ENCODE measurements around the gene PALLD.

The PALLD gene

DNA sequence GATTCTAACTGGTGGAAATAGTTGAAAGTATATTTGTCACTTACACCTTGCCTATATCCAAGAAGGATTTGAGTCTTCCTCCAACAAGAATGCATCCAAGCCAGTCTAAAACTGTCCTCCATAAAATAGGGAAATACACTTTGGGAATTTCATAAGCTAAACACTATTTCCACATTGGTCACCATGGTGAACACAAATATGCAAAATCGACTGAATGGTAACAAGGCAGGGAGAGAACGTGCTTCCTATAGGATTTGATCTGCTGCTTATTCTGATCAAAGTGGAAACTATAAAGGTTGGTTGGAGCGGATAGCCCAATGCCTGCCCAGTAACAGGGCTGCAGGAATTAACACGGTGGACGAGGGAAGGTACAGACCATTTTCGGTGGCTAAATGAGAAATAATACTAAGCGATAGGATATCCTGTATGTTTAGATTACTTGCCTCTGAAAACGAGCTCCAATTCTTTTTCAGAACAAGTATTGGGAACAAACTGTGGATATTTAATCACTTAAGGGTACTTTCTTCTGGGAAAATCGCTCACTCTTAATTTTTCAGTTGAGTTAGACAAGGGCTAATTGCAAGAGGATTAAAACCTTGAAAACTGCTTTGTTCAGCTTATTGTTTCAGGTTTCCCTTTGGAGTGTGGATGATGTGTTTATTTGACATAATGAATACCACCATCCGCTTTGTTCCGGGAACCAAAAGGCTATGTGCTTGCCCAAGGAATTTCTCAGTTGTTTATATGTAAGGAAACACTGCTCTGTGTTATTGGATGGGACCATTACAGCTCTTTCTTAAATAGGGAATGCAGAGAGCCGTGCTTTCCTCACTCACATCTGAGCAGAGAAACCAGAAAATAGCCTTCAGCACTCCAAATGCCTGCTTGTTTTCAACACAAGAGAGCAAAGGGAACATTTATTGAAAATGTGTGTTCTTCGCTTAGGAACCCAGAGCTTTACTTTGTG is 318.8 kb downstream of the PALLD start:
- TF ChIP-seq GATA3 (IDR thresholded peaks at IDR 0.05; ENCODE audit: low read depth, low read length) (no peak), GATA2 (IDR thresholded peaks at IDR 0.05; ENCODE audit: low read depth, low read length) (no peak)

DNA sequence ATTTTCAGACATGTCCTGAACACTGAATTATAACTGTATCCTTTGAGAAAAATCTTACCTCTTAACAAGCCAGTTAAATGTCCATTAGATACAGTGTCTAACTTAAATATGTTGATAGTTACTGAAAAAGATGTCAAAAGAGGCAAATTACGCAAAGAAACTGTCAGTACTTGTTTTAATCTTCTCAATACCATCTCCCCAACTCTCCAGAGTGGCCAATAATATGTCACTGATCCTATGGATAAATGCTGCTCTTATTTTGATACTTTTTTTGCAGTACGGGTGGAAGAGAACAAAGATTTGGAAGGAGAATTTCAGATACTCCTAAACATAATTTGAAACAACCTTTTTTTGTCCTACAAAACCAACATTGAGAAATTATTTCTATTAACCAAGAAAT is 320.5 kb downstream of the PALLD start:
- TF ChIP-seq GATA2 (IDR thresholded peaks at IDR 0.05; ENCODE audit: low read depth, low read length) (no peak), GATA3 (IDR thresholded peaks at IDR 0.05; ENCODE audit: low read depth, low read length) (no peak)

DNA sequence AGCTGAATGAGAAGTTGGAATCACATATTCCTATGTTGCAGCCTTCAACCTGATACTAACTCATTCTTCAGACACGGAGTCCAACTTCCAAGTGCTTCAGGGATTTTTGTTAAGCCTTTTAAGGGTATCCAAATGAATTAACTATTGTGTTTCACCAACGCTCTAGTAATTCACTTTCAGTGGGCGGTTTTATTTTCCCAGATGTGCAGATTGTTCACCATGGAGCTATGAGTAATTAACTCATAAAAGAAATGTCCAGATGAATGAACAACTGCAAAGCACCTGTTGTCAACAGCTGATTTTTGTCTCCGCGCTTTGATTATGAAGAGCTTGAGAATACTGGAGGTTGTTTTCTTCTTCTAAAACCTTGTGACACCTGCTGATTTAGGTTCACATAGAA is 325.6 kb downstream of the PALLD start:
- TF ChIP-seq GATA2 (IDR thresholded peaks at IDR 0.05; ENCODE audit: low read depth, low read length) (no peak), GATA3 (IDR thresholded peaks at IDR 0.05; ENCODE audit: low read depth, low read length) (no peak)

DNA sequence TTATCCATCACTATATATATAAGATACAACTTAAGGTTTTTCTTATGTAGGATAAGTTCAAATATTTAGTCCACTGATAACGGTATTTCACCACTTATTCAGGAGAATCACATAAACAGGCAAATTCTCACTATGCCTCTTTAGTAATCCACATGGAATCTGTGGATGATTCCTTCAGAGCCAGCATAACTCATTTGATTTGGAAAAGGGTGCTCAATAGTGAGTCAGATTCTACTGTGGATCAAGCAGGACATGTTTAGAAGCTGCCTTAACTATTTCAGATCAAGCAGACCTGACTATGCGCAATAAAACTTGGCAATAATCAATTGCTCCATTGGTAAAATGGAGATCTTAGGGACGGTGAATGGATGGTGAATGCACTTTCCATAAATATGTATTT is 329.1 kb downstream of the PALLD start:
- no peak for TF ChIP-seq GATA2 (IDR thresholded peaks at IDR 0.05; ENCODE audit: low read depth, low read length)
- TF ChIP-seq GATA3 (IDR thresholded peaks at IDR 0.05; ENCODE audit: low read depth, low read length), result no peak

DNA sequence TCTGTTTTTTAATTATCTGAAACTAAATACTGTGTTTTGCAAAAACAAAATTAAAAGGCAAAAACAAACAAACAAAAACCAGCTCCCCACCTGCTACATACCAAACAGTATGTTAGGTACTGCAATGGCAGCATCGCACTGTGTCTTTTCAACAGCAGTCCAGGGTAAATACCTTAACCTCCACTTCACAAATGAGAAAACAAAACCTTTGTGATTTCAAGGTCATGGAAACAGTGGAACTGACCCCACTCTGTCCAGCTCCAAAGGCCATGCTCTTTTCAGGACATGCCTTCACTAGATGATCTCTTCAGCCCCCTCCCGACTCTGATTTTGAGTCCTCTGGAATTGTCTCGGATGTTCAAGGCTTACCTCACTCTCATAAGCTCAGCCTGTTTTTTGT is 329.8 kb downstream of the PALLD start:
- TF ChIP-seq GATA2 (IDR thresholded peaks at IDR 0.05; ENCODE audit: low read depth, low read length) (no peak), GATA3 (IDR thresholded peaks at IDR 0.05; ENCODE audit: low read depth, low read length) (no peak)

DNA sequence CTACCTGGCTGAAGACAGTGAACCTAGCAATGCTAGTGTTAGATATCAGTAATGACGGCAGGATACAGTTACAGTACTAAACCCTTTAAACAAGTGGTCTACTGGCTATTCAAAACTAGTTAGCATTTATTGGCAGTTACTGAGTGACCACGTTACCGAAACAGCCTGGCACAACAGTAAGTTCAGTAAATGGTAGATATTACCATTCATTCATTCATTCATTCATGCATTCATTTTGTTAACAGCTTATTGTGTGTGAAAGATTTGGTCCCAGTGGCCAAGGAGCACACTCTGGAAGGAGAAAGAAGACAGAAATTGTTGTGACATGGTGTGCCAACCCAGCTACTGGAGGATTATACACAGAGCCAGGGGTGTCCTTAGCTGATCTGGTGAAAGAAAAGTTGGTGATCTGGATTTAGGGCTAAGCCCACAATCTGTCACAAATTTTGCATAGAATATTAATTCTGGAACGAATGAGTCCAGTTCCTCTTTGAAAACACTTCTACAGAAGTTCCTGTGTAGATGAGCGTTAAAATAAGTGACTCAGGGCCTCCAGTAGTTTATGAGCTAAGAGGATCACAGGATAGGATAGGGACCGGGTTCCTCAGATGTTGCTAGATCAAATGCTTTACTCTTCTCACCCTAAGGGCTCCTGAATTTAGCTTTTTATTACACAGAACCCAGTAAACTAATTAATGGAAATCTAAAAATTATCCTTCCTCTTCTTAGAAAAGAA is 334.1 kb downstream of the PALLD start:
- TF ChIP-seq GATA2 (IDR thresholded peaks at IDR 0.05; ENCODE audit: low read depth, low read length) (no peak), GATA3 (IDR thresholded peaks at IDR 0.05; ENCODE audit: low read depth, low read length) (no peak)

DNA sequence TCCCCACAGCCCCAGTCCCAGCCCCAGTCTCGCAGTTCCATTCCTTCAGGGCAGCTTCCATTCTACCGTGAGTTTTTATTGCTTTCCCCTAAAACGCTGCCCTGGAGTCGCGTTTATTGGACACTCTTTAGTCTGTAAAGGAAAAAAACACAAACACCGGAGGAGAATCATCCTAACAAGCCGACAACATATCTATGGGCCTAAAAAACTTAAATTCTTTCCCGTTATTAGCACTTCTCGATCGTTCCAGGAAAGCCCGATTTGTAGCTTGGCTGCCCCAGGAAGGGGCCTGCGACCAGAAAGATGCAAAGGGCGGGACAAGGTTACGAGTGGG is 334.7 kb downstream of the PALLD start:
- TF ChIP-seq GATA3 (IDR thresholded peaks at IDR 0.05; ENCODE audit: low read depth, low read length) (no peak), GATA2 (IDR thresholded peaks at IDR 0.05; ENCODE audit: low read depth, low read length) (no peak)

DNA sequence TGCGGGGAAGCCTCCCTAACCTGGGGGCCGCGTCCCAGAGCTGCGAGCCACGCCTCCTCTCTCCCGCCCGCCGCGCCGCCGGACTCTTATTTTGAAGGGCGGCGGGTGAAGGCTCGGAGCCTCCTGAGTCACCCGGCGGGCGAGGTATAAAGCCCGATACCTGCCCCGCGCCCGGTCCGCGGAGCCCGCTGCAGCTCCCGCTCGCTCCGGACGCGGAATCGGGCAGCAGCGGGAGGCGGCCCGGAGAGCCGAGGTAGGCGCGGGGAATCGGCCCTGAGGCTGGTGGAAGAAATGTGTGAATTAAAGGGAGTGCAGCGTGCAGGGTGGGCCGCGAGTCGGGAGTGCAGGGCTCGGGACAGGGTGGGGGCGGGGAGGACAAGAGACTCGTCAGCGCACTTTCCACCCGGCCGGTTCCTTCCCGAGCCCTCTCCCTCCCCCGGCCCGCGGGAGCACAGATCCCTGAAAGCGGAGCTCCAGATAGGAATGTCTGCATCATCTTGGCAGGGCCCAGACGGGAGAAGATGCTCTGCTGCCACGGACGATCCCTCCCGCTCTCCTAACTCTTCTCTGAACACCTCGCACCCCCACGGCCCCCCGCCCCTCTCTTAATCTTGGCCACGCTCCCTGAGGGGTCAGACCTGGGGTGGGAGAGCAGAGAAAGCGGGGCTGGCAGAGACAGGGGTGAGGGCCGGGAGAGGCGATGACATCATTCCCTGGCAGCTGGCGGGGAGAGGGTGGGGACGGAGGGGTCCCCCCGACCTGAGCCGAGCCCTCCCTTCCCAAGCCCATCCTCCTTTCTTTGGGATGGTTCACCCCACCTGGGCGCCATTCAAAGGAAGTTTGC is 335.3 kb downstream of the PALLD start:
- no peak for TF ChIP-seq GATA2 (IDR thresholded peaks at IDR 0.05; ENCODE audit: low read depth, low read length)
- no peak for TF ChIP-seq GATA3 (IDR thresholded peaks at IDR 0.05; ENCODE audit: low read depth, low read length)

DNA sequence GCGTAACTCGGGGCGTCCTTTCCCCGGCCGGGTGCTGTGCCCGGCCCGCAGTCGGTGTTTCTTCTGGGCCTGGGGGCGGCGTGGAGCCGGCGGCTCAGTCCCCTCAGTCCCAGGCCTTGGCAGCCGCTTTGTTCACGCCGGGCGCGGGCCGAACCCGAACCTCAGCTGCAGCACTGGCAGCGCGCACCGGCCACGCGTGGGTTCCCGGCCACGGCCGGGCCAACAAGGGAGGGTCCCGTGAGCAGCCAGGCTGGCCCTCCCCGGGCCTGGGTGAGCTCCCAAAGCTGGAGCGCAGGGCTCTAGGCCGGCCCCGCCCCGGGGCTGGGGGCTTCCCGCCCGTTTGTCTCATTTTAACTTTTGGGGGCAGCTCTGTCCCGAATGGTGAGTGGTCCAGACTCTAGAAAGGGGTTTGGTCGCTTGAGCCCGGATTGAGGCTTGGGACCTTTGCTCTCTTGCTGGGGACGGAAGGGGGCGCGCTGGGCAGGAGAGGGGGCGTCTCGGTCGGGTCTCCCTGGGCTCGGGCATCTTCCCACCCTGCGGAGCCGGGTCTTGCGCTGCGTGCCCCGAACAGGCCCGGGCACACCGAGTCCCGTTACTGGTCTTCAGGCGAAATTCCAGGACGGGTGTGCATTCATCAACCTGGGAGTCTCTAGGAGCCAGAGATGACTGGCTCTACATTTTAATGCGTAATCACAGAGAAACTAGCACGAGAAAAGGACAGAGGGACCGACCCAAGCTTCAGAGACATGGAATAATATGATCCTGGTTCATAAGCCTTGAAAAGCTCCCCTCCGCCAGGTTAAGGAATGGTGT is 336.1 kb downstream of the PALLD start:
- TF ChIP-seq GATA2 (IDR thresholded peaks at IDR 0.05; ENCODE audit: low read depth, low read length) (no peak), GATA3 (IDR thresholded peaks at IDR 0.05; ENCODE audit: low read depth, low read length) (no peak)

DNA sequence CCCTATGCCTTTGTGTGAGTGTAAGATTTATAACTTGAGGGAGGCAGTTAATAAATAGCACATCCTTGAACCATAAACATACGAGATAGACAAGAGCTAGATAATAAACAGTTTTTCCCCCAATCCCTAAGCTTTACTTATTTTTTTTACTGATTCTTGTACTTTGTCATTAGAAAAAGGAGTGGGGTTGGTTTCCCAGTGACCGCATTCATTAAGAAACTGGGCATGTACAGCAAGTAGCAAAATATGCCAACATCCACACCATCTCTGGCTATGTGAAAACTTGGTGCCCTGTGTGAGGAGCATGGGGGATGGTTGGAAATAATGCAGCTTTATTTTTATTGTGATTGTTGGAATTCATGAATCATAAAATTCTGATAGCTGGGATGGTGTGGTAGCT is 337.0 kb downstream of the PALLD start:
- no peak for TF ChIP-seq GATA2 (IDR thresholded peaks at IDR 0.05; ENCODE audit: low read depth, low read length)
- no peak for TF ChIP-seq GATA3 (IDR thresholded peaks at IDR 0.05; ENCODE audit: low read depth, low read length)

DNA sequence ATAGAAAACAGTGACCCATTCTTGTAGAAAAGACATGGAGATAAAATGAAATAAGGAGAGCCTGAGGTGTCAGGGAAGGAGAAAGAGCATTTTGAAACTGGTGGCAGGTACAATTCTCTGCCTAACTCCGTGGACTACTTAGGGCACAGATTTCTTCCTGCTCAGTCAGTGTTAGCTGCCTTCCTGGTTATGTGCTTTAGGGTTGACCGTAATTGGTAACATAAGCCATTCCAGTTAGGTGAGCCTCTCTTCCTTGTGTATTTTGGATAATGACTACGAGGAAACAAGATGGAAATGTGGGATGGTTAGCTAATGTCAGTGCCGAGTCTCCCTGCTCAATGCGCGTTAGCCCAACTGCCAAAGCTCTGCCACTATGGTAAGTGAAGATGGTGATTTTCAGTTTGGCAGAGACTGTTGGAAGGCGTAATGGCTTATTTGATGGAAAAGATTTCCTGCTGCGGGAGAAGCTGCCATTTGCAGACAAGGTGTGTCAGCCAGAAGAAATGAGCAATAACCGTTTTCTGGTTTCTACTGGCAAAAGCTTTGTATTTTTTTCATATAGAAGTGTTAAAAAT is 339.1 kb downstream of the PALLD start:
- TF ChIP-seq GATA2 (IDR thresholded peaks at IDR 0.05; ENCODE audit: low read depth, low read length), result no peak
- no peak for TF ChIP-seq GATA3 (IDR thresholded peaks at IDR 0.05; ENCODE audit: low read depth, low read length)

DNA sequence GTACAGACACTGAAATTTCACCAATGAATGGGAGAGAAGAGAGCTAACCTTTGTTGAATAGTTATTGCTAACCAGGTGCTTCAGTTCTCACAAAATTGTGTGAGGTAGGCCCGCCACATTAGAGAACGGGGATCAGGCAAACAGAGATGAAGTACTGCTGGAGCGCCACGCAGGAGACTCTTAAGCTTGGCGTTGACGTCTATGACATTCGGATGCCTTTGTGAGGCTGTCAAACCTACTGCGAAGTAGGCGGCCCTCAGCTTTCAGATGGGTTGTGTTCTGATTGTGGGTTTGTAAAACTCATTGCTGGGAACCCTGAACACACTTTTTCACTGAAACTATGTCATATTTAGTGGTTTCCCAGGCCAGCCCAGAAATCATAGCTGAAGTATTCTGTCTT is 339.6 kb downstream of the PALLD start:
- TF ChIP-seq GATA3 (IDR thresholded peaks at IDR 0.05; ENCODE audit: low read depth, low read length) (no peak), GATA2 (IDR thresholded peaks at IDR 0.05; ENCODE audit: low read depth, low read length) (no peak)

DNA sequence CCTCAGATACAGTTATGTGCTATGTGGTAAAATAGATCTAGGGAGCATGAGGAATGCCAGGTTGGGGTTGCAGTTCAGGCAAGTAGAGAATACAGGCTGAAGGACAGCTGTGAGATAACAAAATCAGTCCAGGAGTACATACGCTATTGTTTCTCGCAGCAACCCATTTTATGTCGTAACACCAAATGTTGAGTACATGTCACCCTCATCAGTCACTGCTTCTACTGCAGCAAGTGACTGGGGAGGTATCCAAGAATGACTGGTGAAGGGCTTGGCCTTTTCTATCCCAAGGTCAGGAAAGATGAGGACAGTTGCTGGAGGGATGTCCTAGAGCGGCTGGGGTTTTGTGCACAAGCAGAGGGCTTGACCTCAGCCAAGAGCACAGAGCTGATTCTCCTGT is 341.1 kb downstream of the PALLD start:
- TF ChIP-seq GATA3 (IDR thresholded peaks at IDR 0.05; ENCODE audit: low read depth, low read length) (no peak), GATA2 (IDR thresholded peaks at IDR 0.05; ENCODE audit: low read depth, low read length) (no peak)
